Activated B cell treated with CpG ODN at 0.5 μM for 24 hours (primary cell): ENCODE measurements around the gene ARHGAP25. TPM values are rescaled to one million over a fixed set of nuclear protein-coding genes. Genes with fewer than 3 reads are reported as not detected.

ENCODE experiments used
- ATAC-seq: fragments of 200-7000 bp; cut with Tn5 transposase; one replicate; pipeline ENCODE4 v1.10.0; 2021; ENCODE audit warnings: low read depth, mild to moderate bottlenecking, moderate library complexity
- CTCF ChIA-PET: fragments of 350-600 bp; sonication (Branson Sonifier 250); formaldehyde crosslinking; loops from one replicate; lab custom pipeline; 2021; ENCODE audit warnings: antibody characterized with exemption; lab: Charles Lee
- POLR2A ChIA-PET: fragments of 350-600 bp; sonication (Branson Sonifier 250); formaldehyde crosslinking; loops from one replicate; lab custom pipeline; 2021; ENCODE audit warnings: antibody characterized with exemption; lab: Charles Lee
- DNase-seq: peaks from one replicate; pipeline ENCODE4 v3.0.0; 2022
- H3K27ac Mint-ChIP-seq: one replicate; pipeline ENCODE4 v1.8.0; 2020; ENCODE audit warnings: mixed read lengths
- H3K27me3 Mint-ChIP-seq: one replicate; pipeline ENCODE4 v1.8.0; 2021; ENCODE audit warnings: mixed read lengths
- H3K36me3 Mint-ChIP-seq: one replicate; pipeline ENCODE4 v1.8.0; 2021; ENCODE audit warnings: low read depth, mixed read lengths
- H3K4me1 Mint-ChIP-seq: one replicate; pipeline ENCODE4 v1.8.0; 2021; ENCODE audit warnings: mixed read lengths
- H3K4me3 Mint-ChIP-seq: one replicate; pipeline ENCODE4 v1.8.0; 2020; ENCODE audit warnings: mild to moderate bottlenecking, mixed read lengths
- H3K9me3 Mint-ChIP-seq: one replicate; pipeline ENCODE4 v1.8.0; 2020; ENCODE audit warnings: mixed read lengths
- CTCF ChIP-seq: fragments of 200-600 bp; IDR thresholded peaks from one replicate; pipeline ENCODE4 v1.8.0; 2022; ENCODE audit warnings: antibody characterized with exemption, mild to moderate bottlenecking
- intact Hi-C: fragments of 100-400 bp; cut with micrococcal nuclease; formaldehyde crosslinking; loops from one replicate; pipeline ENCODE4 v1.15.1; 2024
- total RNA-seq: library from RNA; stranded (reverse); gene quantifications from 2 replicates; pipeline ENCODE4 v1.2.3, GENCODE V29; 2022

ARHGAP25 gene
- total RNA-seq, 1 donor from 2014 or later = 336 TPM

- POLR2A ChIA-PET = interaction anchor here (0.6 to 1.6 kb wide), 4 partner anchors 15 to 69 kb away, joined by 3 to 10 read pairs (median 4); no protein-coding TSS in a partner anchor
- DNase-seq (no peak), ATAC-seq (no peak)
- Mint-ChIP-seq H3K9me3 (no peaks in the 10 kb centered on the region), H3K36me3 (no peaks in the 10 kb centered on the region), H3K27me3 (no peaks in the 10 kb centered on the region), H3K4me3 (no peak overlapping the region), H3K4me1 (peaks cover 44% of the 10 kb centered on the region), H3K27ac (no peak overlapping the region)
- no peak for TF ChIP-seq CTCF
- intact Hi-C loops = loop anchor here (1.0 to 10.0 kb wide), 2 partner anchors 87 to 454 kb away; no protein-coding TSS in a partner anchor
- CTCF ChIA-PET = interaction anchor here (0.6 to 4.3 kb wide), 16 partner anchors 9 to 375 kb away, joined by 3 to 21 read pairs (median 4); no protein-coding TSS in a partner anchor
Observed at GRCh38 chr2:68838641-68839040, 104.0 kb downstream of the ARHGAP25 start.

- Mint-ChIP-seq H3K36me3 (no peaks in the 10 kb centered on the region), H3K4me1 (peaks cover 37% of the 10 kb centered on the region), H3K9me3 (no peaks in the 10 kb centered on the region), H3K27me3 (no peaks in the 10 kb centered on the region), H3K4me3 (no peak overlapping the region), H3K27ac (no peak overlapping the region)
- DNase-seq (no peak), ATAC-seq (no peak)
- CTCF ChIA-PET = interaction anchor here (0.6 to 4.3 kb wide), 15 partner anchors 10 to 352 kb away, joined by 3 to 21 read pairs (median 4); no protein-coding TSS in a partner anchor
- TF ChIP-seq CTCF = no peak
- intact Hi-C loops = loop anchor here (1.0 to 10.0 kb wide), 2 partner anchors 86 to 455 kb away; no protein-coding TSS in a partner anchor
- POLR2A ChIA-PET = interaction anchor here (0.8 to 1.6 kb wide), 4 partner anchors 14 to 91 kb away, joined by 3 to 10 read pairs (median 4); no protein-coding TSS in a partner anchor
Observed at GRCh38 chr2:68839260-68839833, 104.7 kb downstream of the ARHGAP25 start.

DNA sequence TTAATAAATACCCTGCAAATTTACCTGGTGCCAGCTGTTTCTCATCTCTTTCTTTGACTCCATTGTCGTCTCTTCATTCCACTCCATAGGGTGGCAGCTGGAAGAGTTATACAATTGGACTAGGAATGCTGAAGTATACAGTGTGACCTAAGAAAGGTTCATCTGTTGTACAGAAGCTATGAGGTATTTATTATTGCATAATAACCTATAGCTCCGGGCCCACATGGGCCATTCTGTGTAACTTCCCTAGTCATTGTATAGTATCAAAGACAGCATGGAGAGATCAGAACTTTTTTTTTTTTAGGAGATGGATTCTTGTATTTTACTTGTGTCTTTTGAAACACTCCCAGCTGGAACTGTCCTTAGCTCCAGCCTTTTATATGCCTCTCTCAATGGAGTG is 110.4 kb downstream of the ARHGAP25 start:
- intact Hi-C loops = no loop called here
- Mint-ChIP-seq H3K4me3 (no peak overlapping the region), H3K9me3 (no peaks in the 10 kb centered on the region), H3K36me3 (no peaks in the 10 kb centered on the region), H3K27me3 (no peaks in the 10 kb centered on the region), H3K27ac (no peak overlapping the region), H3K4me1 (no peaks in the 10 kb centered on the region)
- DNase-seq = no peak
- no peak for ATAC-seq
- POLR2A ChIA-PET = interaction anchor here (0.6 to 1.5 kb wide), 2 partner anchors 63 to 77 kb away, joined by 3 to 4 read pairs; no protein-coding TSS in a partner anchor
- TF ChIP-seq CTCF = no peak
- CTCF ChIA-PET = interaction anchor here (0.9 to 1.9 kb wide), 4 partner anchors 8 to 136 kb away, joined by 3 to 4 read pairs (median 4); no protein-coding TSS in a partner anchor

- ChIA-PET CTCF (interaction anchor here (1.9 kb wide), 1 partner anchor 79 kb away, joined by 4 read pairs; no protein-coding TSS in a partner anchor), POLR2A (interaction anchor here (0.8 kb wide), 1 partner anchor 11 kb away, joined by 3 read pairs; no protein-coding TSS in a partner anchor)
- Mint-ChIP-seq H3K36me3 (no peaks in the 10 kb centered on the region), H3K27me3 (no peaks in the 10 kb centered on the region), H3K4me3 (no peak overlapping the region), H3K9me3 (no peaks in the 10 kb centered on the region), H3K4me1 (no peaks in the 10 kb centered on the region), H3K27ac (no peak overlapping the region)
- DNase-seq (no peak), ATAC-seq (no peak)
- TF ChIP-seq CTCF = no peak
- intact Hi-C loops = no loop called here
Observed at GRCh38 chr2:68846091-68846490, 111.5 kb downstream of the ARHGAP25 start.

DNA sequence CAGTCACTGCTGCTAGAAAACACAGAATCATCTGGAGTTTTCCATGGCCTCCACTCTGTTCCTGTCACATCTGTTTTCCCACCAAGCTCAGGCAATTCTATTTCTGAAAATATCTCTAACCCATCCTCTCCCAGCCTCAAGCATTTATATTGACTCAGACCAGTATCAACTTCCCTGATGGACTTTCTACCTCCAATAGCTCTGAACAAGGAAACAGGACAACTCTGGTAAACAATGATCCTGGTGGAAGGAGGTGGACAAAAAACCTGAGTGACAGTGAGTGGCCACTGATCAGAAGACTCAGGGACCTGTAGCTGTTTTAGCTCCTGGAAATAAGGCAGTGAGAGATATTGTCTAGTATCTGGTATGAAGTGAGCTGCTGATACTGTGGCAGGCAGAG is 113.1 kb downstream of the ARHGAP25 start:
- Mint-ChIP-seq H3K27ac (no peak overlapping the region), H3K27me3 (no peaks in the 10 kb centered on the region), H3K36me3 (no peaks in the 10 kb centered on the region), H3K4me3 (no peak overlapping the region), H3K4me1 (no peaks in the 10 kb centered on the region), H3K9me3 (no peaks in the 10 kb centered on the region)
- TF ChIP-seq CTCF = no peak
- DNase-seq (no peak), ATAC-seq (no peak)
- POLR2A ChIA-PET = interaction anchor here (1.0 kb wide), 1 partner anchor 12 kb away, joined by 5 read pairs; no protein-coding TSS in a partner anchor
- CTCF ChIA-PET = interaction anchor here (1.8 kb wide), 1 partner anchor 11 kb away, joined by 5 read pairs; no protein-coding TSS in a partner anchor
- intact Hi-C loops = no loop called here
